K562 (cell line): Measurements from ENCODE around the gene MLX. TPM values are rescaled to one million over a fixed set of nuclear protein-coding genes. Genes with fewer than 3 reads are reported as not detected.

Source experiments
- ATAC-seq: fragments of 200-7000 bp; cut with Tn5 transposase; 3 replicates; pipeline ENCODE4 v1.9.1; 2020; ENCODE audit warnings: moderate library complexity
- BruUV-seq: library from RNA; stranded (reverse); fragments of 400-500 nt; replicated peaks from 2 replicates; lab custom pipeline; 2021; lab: Mats Ljungman, UMichigan
- CTCF ChIA-PET: fragments of 300-600 bp; formaldehyde crosslinking; extraction: SDS; loops from one replicate; lab custom pipeline; 2021; ENCODE audit warnings: low intra/inter-chr PET ratio; lab: Yijun Ruan, JAX
- POLR2A ChIA-PET: fragments of 300-600, 350-650 bp; sonication (Branson Sonifier 250); formaldehyde crosslinking; extraction: SDS; loops from one replicate; lab custom pipeline; 2021; ENCODE audit warnings: antibody characterized with exemption, inconsistent platforms; lab: Yijun Ruan, JAX
- DNase-seq, 4 experiments: peaks; one replicate each; pipeline versions ENCODE4 v3.0.0 to v3.0.0-alpha.2; 2011 to 2018; ENCODE audit warnings: low spot score in 3 of 4, mixed read lengths in 3 of 4; ENCODE audit errors: extremely low read depth in 1 of 4
- FAIRE-seq: peaks from 2 replicates; lab custom pipeline; 2011; peaks lifted over from hg19 to GRCh38; lab: Jason Lieb, UNC
- H2AFZ ChIP-seq: 2 replicates; pipeline ENCODE4 v1.6.0; 2011; ENCODE audit warnings: low read depth, low read length, control low read depth, inconsistent platforms
- H3K27ac ChIP-seq: fragments of 200-600 bp; 3 replicates; pipeline ENCODE4 v1.8.0; 2011; ENCODE audit warnings: low read depth, mild to moderate bottlenecking, control low read depth, inconsistent platforms, low read length, moderate library complexity, mixed read lengths; ENCODE audit errors: extremely low read depth
- H3K27me3 ChIP-seq, 2 experiments: fragments of 300-600 bp in 1 of 2; 2 replicates in 1 of 2; 3 replicates in 1 of 2; pipeline versions ENCODE4 v1.6.0 to v1.8.0; 2011; ENCODE audit warnings: inconsistent platforms in 2 of 2, low read length in 2 of 2, mild to moderate bottlenecking in 1 of 2, mixed read lengths in 1 of 2, moderate library complexity in 1 of 2; ENCODE audit not compliant: control insufficient read depth in 2 of 2, insufficient read depth in 2 of 2
- H3K36me3 ChIP-seq: fragments of 300-600 bp; 3 replicates; pipeline ENCODE4 v1.8.0; 2011; ENCODE audit warnings: mild to moderate bottlenecking, low read length, inconsistent platforms; ENCODE audit not compliant: control insufficient read depth, insufficient read depth
- H3K4me1 ChIP-seq, 2 experiments: fragments of 200-600 bp in 1 of 2; replicated peaks in 1 of 2; 2 replicates in 1 of 2; 3 replicates in 1 of 2; pipeline versions ENCODE4 v1.5.1 to v1.8.0; 2011; ENCODE audit warnings: inconsistent platforms in 2 of 2, low read length in 2 of 2, mild to moderate bottlenecking in 1 of 2, mixed read lengths in 1 of 2, moderate library complexity in 1 of 2; ENCODE audit not compliant: control insufficient read depth in 2 of 2, insufficient read depth in 2 of 2
- H3K4me2 ChIP-seq: 2 replicates; pipeline ENCODE4 v1.6.1; 2011; ENCODE audit warnings: low read length, control low read depth, inconsistent platforms, mixed read lengths; ENCODE audit not compliant: insufficient read depth
- H3K4me3 ChIP-seq: fragments of 200-600 bp; sonication (generic), shearing (Covaris generic); 2 replicates; pipeline ENCODE4 v1.5.1; 2016; ENCODE audit warnings: control low read depth, inconsistent platforms
- H3K79me2 ChIP-seq: fragments of 200-600 bp; 3 replicates; pipeline ENCODE4 v1.8.0; 2011; ENCODE audit warnings: low read length, inconsistent platforms; ENCODE audit not compliant: control insufficient read depth, insufficient read depth
- H3K9ac ChIP-seq, 2 experiments: 2 replicates each; pipeline versions ENCODE4 v1.6.0 to v1.6.1; 2011; ENCODE audit warnings: low read depth in 2 of 2, low read length in 2 of 2, control low read depth in 1 of 2, inconsistent platforms in 1 of 2, mild to moderate bottlenecking in 1 of 2, mixed read lengths in 1 of 2; ENCODE audit not compliant: insufficient read depth in 1 of 2
- H3K9me1 ChIP-seq: one replicate; pipeline ENCODE4 v1.6.0; 2011; ENCODE audit warnings: inconsistent platforms, mild to moderate bottlenecking, low read length, moderate library complexity; ENCODE audit not compliant: control insufficient read depth, insufficient read depth
- H3K9me3 ChIP-seq: replicated peaks from 2 replicates; pipeline ENCODE4 v1.5.1; 2011; ENCODE audit warnings: low read depth, low read length, inconsistent platforms; ENCODE audit not compliant: control insufficient read depth, insufficient read depth
- H4K20me1 ChIP-seq: replicated peaks from 2 replicates; pipeline ENCODE4 v1.6.1; 2011; ENCODE audit warnings: low read length, inconsistent platforms, mixed read lengths; ENCODE audit not compliant: control insufficient read depth, insufficient read depth
- GTF2A2 ChIP-seq: IDR thresholded peaks from 2 replicates; pipeline ENCODE4 v1.6.1; 2016; ENCODE audit warnings: mild to moderate bottlenecking, missing genetic modification characterization, missing compliant biosample characterization
- MCM2 ChIP-seq: fragments of 450-650 bp; IDR thresholded peaks from 2 replicates; pipeline ENCODE4 v1.6.1; 2017; ENCODE audit warnings: low read depth, mild to moderate bottlenecking
- MED1 ChIP-seq: sonication (generic); formaldehyde crosslinking; IDR thresholded peaks from 2 replicates; pipeline ENCODE4 v1.8.1; 2023; ENCODE audit warnings: missing genetic modification reagents, borderline replicate concordance
- RBM22 ChIP-seq: fragments of 200-400 bp; formaldehyde crosslinking; IDR thresholded peaks from 2 replicates; pipeline ENCODE4 v1.6.1; 2018; ENCODE audit warnings: low read length, low read depth; ENCODE audit not compliant: poor library complexity, severe bottlenecking
- SNRNP70 ChIP-seq: fragments of 200-400 bp; formaldehyde crosslinking; optimal IDR thresholded peaks from 2 replicates; pipeline ENCODE3; 2017; ENCODE audit warnings: low read depth, low read length
- TBL1XR1 ChIP-seq, 2 experiments: IDR thresholded peaks; 2 replicates each; pipeline ENCODE4 v1.6.1; 2012; ENCODE audit warnings: improper control_type of control experiment in 2 of 2, low read length in 2 of 2, mild to moderate bottlenecking in 1 of 2
- TEAD4 ChIP-seq, 2 experiments: sonication (generic) in 1 of 2; formaldehyde crosslinking in 1 of 2; IDR thresholded peaks; 2 replicates each; pipeline versions ENCODE4 v1.6.1 to v1.8.0; 2012 to 2022; ENCODE audit warnings: borderline replicate concordance in 1 of 2, inconsistent platforms in 1 of 2, low read length in 1 of 2, mild to moderate bottlenecking in 1 of 2, missing genetic modification reagents in 1 of 2
- TOE1 ChIP-seq, 2 experiments: fragments of 450-650 bp in 1 of 2; sonication (generic) in 1 of 2; formaldehyde crosslinking in 1 of 2; IDR thresholded peaks; 2 replicates each; pipeline versions ENCODE4 v1.7.1 to v1.8.0; 2016 to 2022; ENCODE audit warnings: borderline replicate concordance in 2 of 2, mild to moderate bottlenecking in 2 of 2, antibody characterized with exemption in 1 of 2, inconsistent platforms in 1 of 2, low read depth in 1 of 2, missing genetic modification reagents in 1 of 2, moderate library complexity in 1 of 2
- ZBTB17 ChIP-seq: fragments of 450-650 bp; formaldehyde crosslinking; IDR thresholded peaks from 2 replicates; pipeline ENCODE4 v1.4.0; 2020; ENCODE audit warnings: mild to moderate bottlenecking
- WGBS: fragments of 100-300 bp; shearing (Covaris generic); methylation state at CpG from one replicate; pipeline ENCODE4 v1.1.6; 2016; ENCODE audit warnings: low coverage, mixed read lengths; ENCODE audit not compliant: insufficient coverage; ENCODE audit errors: missing lambda C conversion rate; 5-methylcytosine and 5-hydroxymethylcytosine counted together
- in situ Hi-C: fragments of 300-500 bp; cut with MboI; formaldehyde crosslinking; loops from 4 replicates; pipeline ENCODE4 v1.15.0; 2018; ENCODE audit warnings: inconsistent platforms, mixed read lengths
- intact Hi-C: fragments of 100-400 bp; cut with micrococcal nuclease; formaldehyde crosslinking; loops from 2 replicates; pipeline ENCODE4 v1.14.2; 2022
- polyA plus RNA-seq, 8 experiments: library from polyadenylated mRNA; depleted of rRNA in 4 of 8; stranded (reverse) in 5 of 8; unstranded in 3 of 8; fragments of >200 nt; fragmentation: Nextera tagmentation in 2 of 8; fragmentation: Illumina TruSeq in 1 of 8; extraction: Ambion mirVana in 2 of 8; extraction: Trizol in 1 of 8; gene quantifications; 2 replicates each; pipeline versions ENCODE4 v1.2.1 to v1.2.3, GENCODE V29; 2011 to 2014; ENCODE audit warnings: inconsistent platforms in 1 of 8, missing spikeins in 1 of 8
- total RNA-seq, 7 experiments: library from RNA; depleted of rRNA in 6 of 7; stranded (reverse); fragments of >200 nt in 6 of 7; fragmentation: Illumina TruSeq in 2 of 7; extraction: Trizol in 2 of 7; gene quantifications; 2 replicates each; pipeline versions ENCODE4 v1.2.1 to v1.2.3, GENCODE V29; 2011 to 2021; ENCODE audit warnings: low replicate concordance in 1 of 7
- TF ChIP-seq, protein P1 (sequence below): fragments of 450-650 bp; formaldehyde crosslinking; IDR thresholded peaks from 2 replicates; pipeline ENCODE4 v1.4.0; 2022; ENCODE audit warnings: mild to moderate bottlenecking, moderate library complexity
- TF ChIP-seq, protein P2 (sequence below), 2 experiments: fragments of 450-650 bp; IDR thresholded peaks; 2 replicates each; pipeline ENCODE4 v1.6.1; 2016

MLX gene
- total and polyA plus RNA-seq, 9 of the 15 experiments (the other 6 are each of a cell fraction or from before 2014, with no cell fraction given), result 42.9 to 100 (median 58.9) TPM

GRCh38 chr17:42526031-42526444 is 40.9 kb upstream of the MLX start:
- Histone ChIP-seq H3K9ac (no peak overlapping the region), H2AFZ (no peak overlapping the region), H3K36me3 (peaks cover 25% of the 10 kb centered on the region; the same call in 2 of the 3 replicates), H3K4me3 (no peak overlapping the region), H3K9me3 (no peaks in the 10 kb centered on the region)
- no peak for DNase-seq
- no TSS peak for BruUV-seq
- no peak for TF ChIP-seq GTF2A2 (tag)
- TF ChIP-seq ZBTB17 (CRISPR knock-in tag), result no peak
- TF ChIP-seq TOE1 (IDR thresholded peaks at IDR 0.05; ENCODE audit: borderline replicate concordance), result no peak
- TF ChIP-seq TOE1 (CRISPR knock-in tag; IDR thresholded peaks at IDR 0.05; ENCODE audit: borderline replicate concordance, low read depth), result no peak
- no peak for TF ChIP-seq SNRNP70
- TF ChIP-seq, protein P1, sequence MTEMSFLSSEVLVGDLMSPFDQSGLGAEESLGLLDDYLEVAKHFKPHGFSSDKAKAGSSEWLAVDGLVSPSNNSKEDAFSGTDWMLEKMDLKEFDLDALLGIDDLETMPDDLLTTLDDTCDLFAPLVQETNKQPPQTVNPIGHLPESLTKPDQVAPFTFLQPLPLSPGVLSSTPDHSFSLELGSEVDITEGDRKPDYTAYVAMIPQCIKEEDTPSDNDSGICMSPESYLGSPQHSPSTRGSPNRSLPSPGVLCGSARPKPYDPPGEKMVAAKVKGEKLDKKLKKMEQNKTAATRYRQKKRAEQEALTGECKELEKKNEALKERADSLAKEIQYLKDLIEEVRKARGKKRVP (CRISPR knock-in tag), result no peak
- TF ChIP-seq MCM2, result no peak
- no peak for TF ChIP-seq MED1 (CRISPR knock-in tag)
- no peak for TF ChIP-seq TBL1XR1 (IDR thresholded peaks at IDR 0.05; ENCODE audit: low read length in 2 of 2)
- TF ChIP-seq, protein P2, sequence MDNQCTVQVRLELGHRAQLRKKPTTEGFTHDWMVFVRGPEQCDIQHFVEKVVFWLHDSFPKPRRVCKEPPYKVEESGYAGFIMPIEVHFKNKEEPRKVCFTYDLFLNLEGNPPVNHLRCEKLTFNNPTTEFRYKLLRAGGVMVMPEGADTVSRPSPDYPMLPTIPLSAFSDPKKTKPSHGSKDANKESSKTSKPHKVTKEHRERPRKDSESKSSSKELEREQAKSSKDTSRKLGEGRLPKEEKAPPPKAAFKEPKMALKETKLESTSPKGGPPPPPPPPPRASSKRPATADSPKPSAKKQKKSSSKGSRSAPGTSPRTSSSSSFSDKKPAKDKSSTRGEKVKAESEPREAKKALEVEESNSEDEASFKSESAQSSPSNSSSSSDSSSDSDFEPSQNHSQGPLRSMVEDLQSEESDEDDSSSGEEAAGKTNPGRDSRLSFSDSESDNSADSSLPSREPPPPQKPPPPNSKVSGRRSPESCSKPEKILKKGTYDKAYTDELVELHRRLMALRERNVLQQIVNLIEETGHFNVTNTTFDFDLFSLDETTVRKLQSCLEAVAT (IDR thresholded peaks at IDR 0.05), result no peak
- TF ChIP-seq RBM22, result no peak
- TF ChIP-seq TEAD4 (IDR thresholded peaks at IDR 0.05; ENCODE audit: low read length), result no peak
- TF ChIP-seq TEAD4 (CRISPR knock-in tag; IDR thresholded peaks at IDR 0.05; ENCODE audit: borderline replicate concordance), result no peak
- TF ChIP-seq, all 486 proteins: peak for 0
- Histone ChIP-seq H3K4me2 (no peak overlapping the region), H3K27me3 (no peaks in the 10 kb centered on the region), H3K9me1 (no peaks in the 10 kb centered on the region), H3K27ac (no peak overlapping the region), H3K4me1 (peaks cover 25 to 59% of the 10 kb centered on the region in 2 experiments), H3K79me2 (no peaks in the 10 kb centered on the region), H4K20me1 (no peaks in the 10 kb centered on the region)
- ChIA-PET CTCF (interaction anchor here (2.3 kb wide), 1 partner anchor 203 kb away, joined by 15 read pairs; no protein-coding TSS in a partner anchor), POLR2A (no interaction called here)
- intact Hi-C loops (no loop called here), in situ Hi-C loops (loop anchor here (5.0 kb wide), 2 partner anchors 104 to 204 kb away; partner anchors contain the start of gene CAVIN1)
- no peak for ATAC-seq
- no peak for FAIRE-seq
- WGBS, result 86% methylated on average over 6 of the region's 6 CpGs
